GM18526 (cell line): Measurements from ENCODE around the gene HIVEP2.

Source experiments
- POLR2A ChIP-seq: IDR thresholded peaks from 3 replicates; pipeline ENCODE4 v1.6.1; 2011; ENCODE audit not compliant: insufficient read length; ENCODE audit errors: extremely low read depth

Gene HIVEP2

DNA sequence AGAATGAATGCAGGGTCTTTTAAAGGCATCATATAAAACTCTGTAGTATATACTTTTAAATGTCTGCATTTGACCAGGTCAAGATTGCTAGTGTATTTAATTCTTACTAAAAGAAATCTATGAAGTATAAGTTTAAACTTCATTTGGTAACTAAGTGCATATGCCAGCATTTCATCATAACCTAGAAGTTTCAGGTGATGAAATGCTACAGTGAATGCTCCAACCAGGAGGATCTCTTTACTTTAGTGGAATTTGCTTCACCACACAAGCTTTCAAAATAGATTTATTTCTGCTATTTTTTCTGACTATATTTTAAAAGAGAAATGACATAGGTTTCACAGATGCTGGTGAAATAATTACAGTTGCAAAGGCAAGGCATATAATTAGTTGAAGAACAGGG lies 141.9 kb downstream of the HIVEP2 start:
- no peak for TF ChIP-seq POLR2A

DNA sequence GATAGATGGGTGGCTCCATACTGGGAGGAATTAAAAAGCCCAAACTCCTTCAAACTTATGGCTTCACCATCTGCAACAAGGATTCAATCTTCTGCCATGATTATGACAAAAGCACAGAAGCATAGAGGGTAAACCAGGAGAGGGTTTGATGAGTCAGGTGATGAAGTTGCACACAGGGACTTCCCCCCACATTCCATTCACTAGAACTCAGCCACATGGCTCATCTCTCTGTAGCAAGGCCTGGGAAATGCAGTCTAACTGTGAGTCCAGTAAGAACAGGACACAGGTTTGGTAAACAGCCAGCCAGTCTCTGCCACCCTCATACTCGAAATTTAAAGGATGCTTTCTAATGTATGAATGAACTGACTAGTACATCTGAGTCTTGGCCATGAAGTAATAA lies 142.9 kb downstream of the HIVEP2 start:
- no peak for TF ChIP-seq POLR2A

GRCh38 chr6:142800240-142800639 lies 144.7 kb downstream of the HIVEP2 start:
- TF ChIP-seq POLR2A: no peak

DNA sequence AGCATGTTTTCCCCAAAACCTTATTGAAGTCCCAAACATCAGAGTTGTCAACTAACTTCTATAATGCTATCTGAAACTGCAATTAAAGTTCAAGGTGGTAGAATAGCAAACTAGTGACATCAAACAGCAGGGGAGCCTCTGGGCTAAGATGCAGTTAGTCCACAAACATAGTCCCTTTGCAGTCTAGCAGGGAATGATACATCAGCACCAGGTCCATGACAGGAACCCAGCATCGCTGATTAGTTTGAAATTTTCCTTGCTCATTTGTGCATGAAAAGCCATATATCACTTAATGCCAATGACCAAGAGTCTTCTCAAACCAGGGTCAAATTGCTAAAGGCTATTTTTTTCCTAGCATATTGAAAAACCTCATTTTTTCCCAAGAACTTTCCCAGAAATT lies 145.3 kb downstream of the HIVEP2 start:
- TF ChIP-seq POLR2A: no peak

GRCh38 chr6:142797159-142797558 lies 147.8 kb downstream of the HIVEP2 start:
- no peak for TF ChIP-seq POLR2A

DNA sequence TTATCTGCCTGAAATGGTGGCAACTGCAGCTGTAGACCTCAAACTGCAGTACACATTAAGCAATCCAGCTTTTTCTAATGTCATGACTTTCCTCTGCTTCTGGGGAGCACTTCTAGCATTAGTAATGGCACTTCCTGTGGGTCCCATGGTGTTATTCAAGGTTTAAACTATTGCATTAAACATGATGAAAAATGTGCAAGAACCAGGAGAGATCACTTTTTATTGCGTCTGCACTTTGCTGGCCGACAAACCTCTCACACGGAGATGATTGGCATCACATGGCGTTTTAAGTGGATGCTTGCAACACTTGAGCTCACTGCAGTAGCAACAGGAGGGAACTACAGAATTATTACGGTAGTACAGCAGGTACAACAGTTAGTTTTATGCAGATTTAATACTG lies 148.4 kb downstream of the HIVEP2 start:
- TF ChIP-seq POLR2A: no peak

DNA sequence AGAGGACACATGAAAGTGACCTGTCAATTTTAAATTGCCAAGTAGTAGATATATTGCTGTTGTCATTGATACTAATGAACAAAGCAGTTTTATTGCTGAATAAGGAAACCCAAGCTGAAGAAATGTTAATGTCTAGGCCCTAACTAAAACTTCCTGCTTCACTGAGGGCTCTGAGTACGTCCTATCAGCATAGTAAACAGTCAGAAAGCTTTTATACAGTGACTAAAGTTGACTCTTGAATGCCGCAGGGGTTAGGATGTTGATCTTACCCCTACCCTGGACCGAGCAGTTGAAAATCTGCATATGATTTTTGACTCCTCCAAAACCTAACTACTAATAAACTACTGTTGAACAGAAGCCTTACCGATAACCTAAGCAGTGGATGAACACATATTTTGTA lies 149.0 kb downstream of the HIVEP2 start:
- TF ChIP-seq POLR2A: no peak

DNA sequence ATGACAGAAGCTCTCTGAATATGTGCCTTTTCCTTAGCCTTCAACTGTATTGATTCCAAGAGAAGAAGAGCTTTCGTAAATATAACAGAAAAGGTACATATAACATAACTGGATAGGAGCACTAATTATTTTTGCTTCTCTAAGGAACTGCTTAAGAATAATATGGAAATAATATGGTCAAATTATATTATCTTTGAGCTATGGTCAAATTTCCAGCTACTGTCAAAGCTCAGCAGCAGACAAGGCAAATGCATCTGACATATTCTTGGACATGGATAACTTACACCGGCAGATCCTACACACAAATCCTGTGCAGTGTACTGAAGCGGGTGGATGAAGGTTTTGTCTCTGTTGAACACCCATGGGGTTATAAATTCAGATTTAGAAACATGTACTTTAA lies 150.6 kb downstream of the HIVEP2 start:
- no peak for TF ChIP-seq POLR2A

DNA sequence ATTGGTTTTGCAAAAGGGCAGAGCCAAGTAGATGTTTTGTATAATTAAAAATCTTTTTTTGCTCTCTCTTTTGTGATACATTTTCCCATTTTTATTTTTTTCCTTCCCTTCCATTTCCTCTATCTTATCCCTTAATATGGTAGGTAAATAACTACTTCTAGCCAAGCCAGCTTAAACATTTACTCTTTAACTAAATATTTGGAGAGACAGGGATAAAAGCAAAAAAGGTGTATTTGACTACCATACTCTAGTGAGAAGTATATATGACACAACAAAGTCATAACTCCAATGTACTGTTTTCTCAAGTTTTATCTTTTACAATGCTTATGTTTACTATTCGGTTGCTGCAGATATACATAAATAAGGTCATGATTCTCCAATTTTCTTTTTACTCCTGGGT lies 154.7 kb downstream of the HIVEP2 start:
- no peak for TF ChIP-seq POLR2A

- TF ChIP-seq POLR2A: no peak
Observed at GRCh38 chr6:142787422-142787821, 157.6 kb downstream of the HIVEP2 start.

DNA sequence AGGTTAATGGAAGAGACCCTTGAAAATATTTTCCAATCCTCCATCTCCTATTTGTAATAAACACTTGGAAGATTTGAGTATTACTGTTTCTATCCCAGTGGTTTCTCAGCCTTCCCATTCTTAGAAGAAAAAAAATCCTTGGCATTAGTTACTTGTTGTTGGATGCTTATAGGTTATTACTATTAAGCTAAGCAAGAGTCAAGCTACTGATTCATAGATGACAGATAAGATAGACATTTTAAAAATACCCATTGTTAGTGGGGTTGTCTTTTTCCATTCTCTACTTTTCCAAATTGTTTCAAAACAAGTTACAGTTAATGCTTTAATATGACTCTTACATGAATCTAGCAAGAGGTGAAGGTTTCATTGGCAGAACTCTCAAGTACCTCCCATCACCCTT lies 158.5 kb downstream of the HIVEP2 start:
- TF ChIP-seq POLR2A: no peak

GRCh38 chr6:142784344-142784743 lies 160.6 kb downstream of the HIVEP2 start:
- no peak for TF ChIP-seq POLR2A

GRCh38 chr6:142783499-142783898 lies 161.5 kb downstream of the HIVEP2 start:
- TF ChIP-seq POLR2A: no peak

DNA sequence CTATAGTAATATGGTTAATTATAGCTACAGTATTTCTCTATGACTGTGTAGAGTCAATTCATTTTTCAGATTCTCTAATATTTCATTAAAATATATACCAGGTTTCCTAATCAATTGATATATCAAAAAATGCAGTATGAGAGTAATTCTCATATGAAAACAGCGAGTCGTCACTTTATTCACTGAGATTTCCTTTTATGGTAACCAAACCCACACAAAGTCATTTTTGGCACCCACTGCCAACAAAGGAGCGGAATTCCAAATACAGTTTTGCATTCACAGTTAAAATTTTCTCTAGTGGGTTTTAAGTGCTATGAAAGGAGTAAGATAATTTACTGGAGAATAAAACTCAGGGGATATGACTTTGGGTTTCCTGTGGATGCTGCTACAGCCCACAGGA lies 163.8 kb downstream of the HIVEP2 start:
- no peak for TF ChIP-seq POLR2A

GRCh38 chr6:142773859-142774648 lies 170.9 kb downstream of the HIVEP2 start:
- no peak for TF ChIP-seq POLR2A

GRCh38 chr6:142773324-142773723 lies 171.7 kb downstream of the HIVEP2 start:
- no peak for TF ChIP-seq POLR2A

- TF ChIP-seq POLR2A: no peak
Observed at GRCh38 chr6:142771162-142771561, 173.8 kb downstream of the HIVEP2 start.
